NB4 (cell line): ENCODE data around the gene AGBL1.

Experiments used
- DNase-seq: peaks from one replicate; pipeline ENCODE4 v3.0.0; 2010; ENCODE audit warnings: low read depth
- H3K4me3 ChIP-seq: one replicate; pipeline ENCODE4 v1.5.1; 2011; ENCODE audit warnings: mild to moderate bottlenecking, low read depth, low read length, moderate library complexity
- MYC ChIP-seq: IDR thresholded peaks from 2 replicates; pipeline ENCODE4 v1.6.1; 2011; ENCODE audit warnings: low read depth, low read length
- POLR2A ChIP-seq: IDR thresholded peaks from 2 replicates; pipeline ENCODE4 v1.6.1; 2011; ENCODE audit warnings: mild to moderate bottlenecking; ENCODE audit not compliant: insufficient read length; ENCODE audit errors: extremely low read depth
- TF ChIP-seq, protein P1 (sequence below): IDR thresholded peaks from one replicate; pipeline ENCODE4 v1.5.1; 2012; ENCODE audit warnings: low read depth, low read length
- TF ChIP-seq, protein P2 (sequence below): IDR thresholded peaks from 2 replicates; pipeline ENCODE4 v1.6.1; 2011; ENCODE audit warnings: low read depth, low read length

The AGBL1 gene

DNA sequence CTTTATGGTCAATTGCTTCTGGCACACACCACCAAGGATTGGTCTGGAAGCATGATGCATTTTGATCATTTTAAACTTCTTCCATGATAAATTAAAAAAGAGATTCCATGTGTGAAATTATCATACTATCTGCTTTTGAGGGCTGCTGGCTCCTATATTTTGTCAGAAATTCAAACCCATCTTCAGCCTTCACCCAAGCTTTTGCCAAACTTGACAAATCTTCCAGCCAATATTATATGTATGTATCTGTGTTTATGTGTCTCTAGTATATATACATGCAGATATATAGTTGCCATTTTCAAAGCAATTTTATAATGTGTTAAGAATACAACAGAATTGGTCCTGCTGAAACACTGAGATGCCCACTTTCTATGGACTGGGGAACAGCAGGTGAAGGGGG, 275.7 kb downstream of the AGBL1 start:
- no peak for DNase-seq
- no peak overlapping the region for H3K4me3 ChIP-seq
- TF ChIP-seq MYC (no peak), POLR2A (no peak)
- TF ChIP-seq, protein P1, sequence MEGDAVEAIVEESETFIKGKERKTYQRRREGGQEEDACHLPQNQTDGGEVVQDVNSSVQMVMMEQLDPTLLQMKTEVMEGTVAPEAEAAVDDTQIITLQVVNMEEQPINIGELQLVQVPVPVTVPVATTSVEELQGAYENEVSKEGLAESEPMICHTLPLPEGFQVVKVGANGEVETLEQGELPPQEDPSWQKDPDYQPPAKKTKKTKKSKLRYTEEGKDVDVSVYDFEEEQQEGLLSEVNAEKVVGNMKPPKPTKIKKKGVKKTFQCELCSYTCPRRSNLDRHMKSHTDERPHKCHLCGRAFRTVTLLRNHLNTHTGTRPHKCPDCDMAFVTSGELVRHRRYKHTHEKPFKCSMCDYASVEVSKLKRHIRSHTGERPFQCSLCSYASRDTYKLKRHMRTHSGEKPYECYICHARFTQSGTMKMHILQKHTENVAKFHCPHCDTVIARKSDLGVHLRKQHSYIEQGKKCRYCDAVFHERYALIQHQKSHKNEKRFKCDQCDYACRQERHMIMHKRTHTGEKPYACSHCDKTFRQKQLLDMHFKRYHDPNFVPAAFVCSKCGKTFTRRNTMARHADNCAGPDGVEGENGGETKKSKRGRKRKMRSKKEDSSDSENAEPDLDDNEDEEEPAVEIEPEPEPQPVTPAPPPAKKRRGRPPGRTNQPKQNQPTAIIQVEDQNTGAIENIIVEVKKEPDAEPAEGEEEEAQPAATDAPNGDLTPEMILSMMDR: no peak
- TF ChIP-seq, protein P2, sequence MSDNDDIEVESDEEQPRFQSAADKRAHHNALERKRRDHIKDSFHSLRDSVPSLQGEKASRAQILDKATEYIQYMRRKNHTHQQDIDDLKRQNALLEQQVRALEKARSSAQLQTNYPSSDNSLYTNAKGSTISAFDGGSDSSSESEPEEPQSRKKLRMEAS: no peak

DNA sequence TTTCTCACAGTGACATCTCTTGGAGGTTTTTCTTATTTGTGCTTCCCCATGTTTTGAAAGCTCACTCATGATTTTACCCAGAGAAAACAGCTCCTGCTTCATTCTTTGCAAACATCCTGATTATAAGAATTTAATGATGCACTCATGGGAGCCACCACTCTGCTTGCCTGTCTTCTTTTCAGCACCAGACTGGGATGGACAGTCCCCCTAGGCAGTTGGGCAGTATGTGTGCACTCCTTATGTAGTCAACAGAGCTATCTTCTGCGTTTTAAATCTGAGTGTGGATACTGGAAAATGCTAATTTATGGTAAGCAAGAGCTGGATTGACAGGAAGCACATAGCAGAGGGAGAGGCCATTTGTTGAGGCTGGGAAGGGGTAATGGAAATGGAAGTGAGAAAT, 276.1 kb downstream of the AGBL1 start:
- no peak overlapping the region for H3K4me3 ChIP-seq
- DNase-seq: peak; percentile 5
- no peak for TF ChIP-seq MYC
- TF ChIP-seq, protein P2: no peak
- TF ChIP-seq, protein P1: no peak
- TF ChIP-seq POLR2A: no peak

DNA sequence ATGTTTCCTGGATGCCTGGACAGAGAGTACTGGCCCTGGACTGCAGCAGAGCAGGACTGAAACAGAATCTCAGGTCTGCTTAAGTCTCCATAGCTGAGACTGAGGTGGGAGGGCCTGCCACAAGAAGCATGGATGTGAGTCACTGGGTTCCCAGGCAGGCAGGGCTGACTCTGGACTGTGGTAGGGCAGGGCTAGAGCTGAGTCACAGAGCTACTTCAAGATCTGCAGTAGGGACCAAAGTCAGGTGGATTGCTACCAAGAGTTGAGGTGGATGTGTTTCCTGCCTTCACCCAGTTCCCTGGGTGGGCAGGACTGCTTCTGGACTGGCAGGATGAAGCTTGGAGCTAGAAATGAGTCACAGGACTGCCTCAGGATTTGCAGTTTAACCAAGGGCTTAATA, 282.9 kb downstream of the AGBL1 start:
- DNase-seq: peak; percentile 2
- TF ChIP-seq MYC (no peak), POLR2A (no peak)
- TF ChIP-seq, protein P1: no peak
- TF ChIP-seq, protein P2: no peak
- H3K4me3 ChIP-seq: no peak overlapping the region

DNA sequence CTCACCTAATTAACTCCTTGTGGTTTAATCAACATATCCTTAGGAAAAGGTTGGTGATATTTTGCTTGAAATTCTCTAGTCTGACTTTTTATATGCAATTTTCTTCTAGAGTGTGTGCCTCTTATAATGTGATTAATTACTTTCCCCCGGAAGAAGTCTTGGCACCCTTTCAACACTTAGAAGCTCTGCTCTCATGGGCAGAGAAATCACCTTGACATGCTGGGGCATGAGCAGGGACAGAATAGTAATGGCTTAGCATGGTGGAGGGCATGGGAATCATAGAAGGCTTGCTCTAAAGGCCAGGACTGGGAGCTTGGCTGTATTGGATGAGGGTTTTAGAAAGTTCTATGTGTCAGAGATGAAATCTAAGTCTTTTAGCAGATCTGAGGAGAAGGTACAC, 293.5 kb downstream of the AGBL1 start:
- DNase-seq: no peak
- no peak overlapping the region for H3K4me3 ChIP-seq
- TF ChIP-seq MYC (no peak), POLR2A (no peak)
- TF ChIP-seq, protein P1: no peak
- TF ChIP-seq, protein P2: no peak

DNA sequence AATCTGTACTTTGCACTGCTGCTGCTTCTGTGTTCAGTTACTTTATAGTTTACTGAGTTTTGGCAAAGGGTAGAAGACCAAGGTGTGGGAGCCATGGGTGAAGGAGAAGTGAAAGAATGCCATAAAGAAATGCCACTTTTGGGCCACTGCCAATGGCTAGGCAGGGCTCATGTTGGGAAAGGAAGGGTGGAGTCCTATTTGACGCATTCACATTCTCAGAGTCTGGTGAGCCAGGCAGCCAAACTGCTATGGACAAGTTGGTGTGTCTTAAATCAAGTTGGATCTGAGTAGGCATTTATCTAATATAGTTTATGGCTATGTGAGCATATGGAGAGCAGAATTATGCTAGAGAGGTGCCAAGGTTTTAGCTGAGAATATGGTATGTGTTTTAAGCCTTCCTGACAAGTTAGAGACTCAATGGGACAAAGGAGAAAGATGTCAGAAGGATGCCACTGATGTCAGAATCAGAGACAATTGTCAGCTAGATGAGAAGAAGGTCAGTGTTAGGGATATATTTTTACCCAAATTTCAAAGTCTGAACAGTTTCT, 296.1 kb downstream of the AGBL1 start:
- no peak for DNase-seq
- TF ChIP-seq MYC (no peak), POLR2A (no peak)
- TF ChIP-seq, protein P2: no peak
- TF ChIP-seq, protein P1: no peak
- no peak overlapping the region for H3K4me3 ChIP-seq
